ENCODE results near the gene PPP1R15A. TPM values are rescaled to one million over a fixed set of nuclear protein-coding genes. Genes with fewer than 3 reads are reported as not detected.
A peak's percentile ranks its signal among the peaks of the same experiment; 100 is the strongest.

The PPP1R15A gene
- total RNA-seq: 80.9 TPM
- long read RNA-seq, transcript PPP1R15A-201 (3 exons, 2,378 nt): major isoform, 386 of 429 reads
- long read RNA-seq, partial matches to known transcripts: 40 of 429 reads
- long read RNA-seq, other reads (novel, unspliced or antisense): 2 of 429 reads

- peaks cover 40% of the 10 kb centered on the region for H3K4me1 ChIP-seq
- ATAC-seq (peak; percentile 76), DNase-seq (peak; percentile 98)
- H3K36me3 ChIP-seq: peaks cover 43% of the 10 kb centered on the region
- no peaks in the 10 kb centered on the region for H3K27me3 ChIP-seq
- H3K27ac ChIP-seq: peak within 1 kb of the TSS; percentile 100
- intact Hi-C loops (cut with DNase I): no loop called here
- no peaks in the 10 kb centered on the region for H3K9me3 ChIP-seq
- TF ChIP-seq, protein P1, sequence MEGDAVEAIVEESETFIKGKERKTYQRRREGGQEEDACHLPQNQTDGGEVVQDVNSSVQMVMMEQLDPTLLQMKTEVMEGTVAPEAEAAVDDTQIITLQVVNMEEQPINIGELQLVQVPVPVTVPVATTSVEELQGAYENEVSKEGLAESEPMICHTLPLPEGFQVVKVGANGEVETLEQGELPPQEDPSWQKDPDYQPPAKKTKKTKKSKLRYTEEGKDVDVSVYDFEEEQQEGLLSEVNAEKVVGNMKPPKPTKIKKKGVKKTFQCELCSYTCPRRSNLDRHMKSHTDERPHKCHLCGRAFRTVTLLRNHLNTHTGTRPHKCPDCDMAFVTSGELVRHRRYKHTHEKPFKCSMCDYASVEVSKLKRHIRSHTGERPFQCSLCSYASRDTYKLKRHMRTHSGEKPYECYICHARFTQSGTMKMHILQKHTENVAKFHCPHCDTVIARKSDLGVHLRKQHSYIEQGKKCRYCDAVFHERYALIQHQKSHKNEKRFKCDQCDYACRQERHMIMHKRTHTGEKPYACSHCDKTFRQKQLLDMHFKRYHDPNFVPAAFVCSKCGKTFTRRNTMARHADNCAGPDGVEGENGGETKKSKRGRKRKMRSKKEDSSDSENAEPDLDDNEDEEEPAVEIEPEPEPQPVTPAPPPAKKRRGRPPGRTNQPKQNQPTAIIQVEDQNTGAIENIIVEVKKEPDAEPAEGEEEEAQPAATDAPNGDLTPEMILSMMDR (IDR thresholded peaks at IDR 0.05): peak; percentile 8
- peak within 1 kb of the TSS; percentile 97 for H3K4me3 ChIP-seq
Measured at GRCh38 chr19:48872182-48872883, at the start of gene PPP1R15A. TSS of gene PPP1R15A (plus strand) at chr19:48872421. CDS start at chr19:48873234, 813 bp downstream.

DNA sequence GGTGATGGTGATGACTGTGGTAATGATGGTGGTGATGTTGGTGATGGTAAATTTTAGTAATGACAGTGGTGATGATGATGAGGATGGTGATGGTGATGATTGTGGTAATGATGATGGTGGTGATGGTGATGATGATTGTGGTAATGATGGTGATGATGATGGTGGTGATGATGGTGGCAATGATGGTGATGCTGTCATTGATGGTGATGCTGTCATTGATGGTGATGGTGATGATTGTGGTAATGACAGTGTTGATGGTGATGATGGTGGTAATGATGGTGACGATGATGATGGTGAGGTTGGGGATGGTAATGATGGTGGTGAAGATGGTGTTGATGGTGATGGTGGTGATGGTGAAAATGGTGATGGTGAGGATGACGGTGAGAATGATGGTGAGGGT, 49.7 kb upstream of the PPP1R15A start:
- intact Hi-C loops (cut with DNase I): no loop called here

GRCh38 chr19:48826606-48827020, 45.6 kb upstream of the PPP1R15A start:
- no peak overlapping the region for H3K27ac ChIP-seq
- peak; percentile 86 for ATAC-seq
- DNase-seq: peak; percentile 80
- H3K27me3 ChIP-seq: no peaks in the 10 kb centered on the region
- intact Hi-C loops (cut with DNase I): no loop called here
- no peaks in the 10 kb centered on the region for H3K4me1 ChIP-seq
- no peak overlapping the region for H3K4me3 ChIP-seq
- H3K36me3 ChIP-seq: peaks cover 7% of the 10 kb centered on the region
- TF ChIP-seq, protein P1 (IDR thresholded peaks at IDR 0.05): peak; percentile 24
- H3K9me3 ChIP-seq: no peaks in the 10 kb centered on the region

More for the DNA sequence above, 49.7 kb upstream of the PPP1R15A start:
- H3K36me3 ChIP-seq: no peaks in the 10 kb centered on the region
- H3K27me3 ChIP-seq: no peaks in the 10 kb centered on the region
- TF ChIP-seq, protein P1 (IDR thresholded peaks at IDR 0.05): no peak
- no peak overlapping the region for H3K27ac ChIP-seq
- no peaks in the 10 kb centered on the region for H3K9me3 ChIP-seq
- DNase-seq (no peak), ATAC-seq (no peak)
- H3K4me1 ChIP-seq: peaks cover 15% of the 10 kb centered on the region
- no peak overlapping the region for H3K4me3 ChIP-seq

DNA sequence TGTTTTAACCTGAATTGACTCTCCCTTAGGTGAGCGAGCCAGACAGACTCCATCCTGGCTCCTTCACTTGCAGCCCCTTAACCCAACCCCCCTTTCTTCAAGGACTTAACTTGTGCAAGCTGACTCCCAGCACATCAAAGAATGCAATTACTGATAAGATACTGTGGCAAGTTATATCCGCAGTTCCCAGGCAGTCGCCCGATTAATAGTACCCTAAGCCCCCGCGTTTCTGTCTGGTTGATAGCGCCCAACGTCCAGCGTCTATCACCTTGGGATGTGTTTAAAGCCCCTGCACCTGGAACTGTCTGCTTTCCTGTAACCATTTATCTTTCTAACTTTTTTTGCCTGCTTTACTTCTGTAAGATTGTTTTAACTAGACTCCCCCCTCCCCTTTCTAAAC, 42.1 kb upstream of the PPP1R15A start:
- H3K36me3 ChIP-seq: peaks cover 14% of the 10 kb centered on the region
- intact Hi-C loops (cut with DNase I): loop anchor here (5.0 kb wide), 1 partner anchor 33 kb away; no protein-coding TSS in a partner anchor
- H3K4me1 ChIP-seq: no peaks in the 10 kb centered on the region
- DNase-seq (no peak), ATAC-seq (no peak)
- TF ChIP-seq, protein P1 (IDR thresholded peaks at IDR 0.05): no peak
- no peaks in the 10 kb centered on the region for H3K9me3 ChIP-seq
- no peak overlapping the region for H3K27ac ChIP-seq
- no peak overlapping the region for H3K4me3 ChIP-seq
- H3K27me3 ChIP-seq: no peaks in the 10 kb centered on the region

DNA sequence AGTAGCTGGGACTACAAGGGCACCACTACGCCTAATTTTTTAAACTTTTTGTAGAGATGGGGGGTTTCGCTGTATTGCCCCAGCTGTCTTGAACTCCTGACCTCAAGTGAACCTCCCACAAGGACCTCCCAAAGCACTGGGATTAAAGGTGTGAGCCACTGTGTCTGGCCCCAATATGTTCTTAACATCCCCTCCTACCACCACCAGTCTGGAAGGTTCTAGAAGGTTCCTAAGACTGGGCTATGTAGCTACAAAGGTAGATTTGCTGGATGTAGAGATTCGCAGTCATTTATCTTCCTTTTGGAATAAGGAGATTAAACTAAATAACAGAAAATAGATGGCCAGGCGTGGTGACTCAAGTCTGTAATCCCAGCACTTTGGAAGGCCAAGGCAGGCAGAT, 41.3 kb upstream of the PPP1R15A start:
- TF ChIP-seq, protein P1 (IDR thresholded peaks at IDR 0.05): no peak
- no peak overlapping the region for H3K4me3 ChIP-seq
- intact Hi-C loops (cut with DNase I): loop anchor here (5.0 kb wide), 1 partner anchor 34 kb away; no protein-coding TSS in a partner anchor
- H3K4me1 ChIP-seq: no peaks in the 10 kb centered on the region
- H3K27me3 ChIP-seq: no peaks in the 10 kb centered on the region
- ATAC-seq (no peak), DNase-seq (no peak)
- no peak overlapping the region for H3K27ac ChIP-seq
- H3K36me3 ChIP-seq: peaks cover 14% of the 10 kb centered on the region
- H3K9me3 ChIP-seq: no peaks in the 10 kb centered on the region
